Loucy (cell line): ENCODE measurements around the gene ZDBF2.

Experiments used
- EZH2phosphoT487 ChIP-seq: fragments of 200-600 bp; IDR thresholded peaks from 2 replicates; pipeline ENCODE4 v1.6.1; 2018; ENCODE audit warnings: antibody characterized with exemption, mild to moderate bottlenecking, moderate library complexity, borderline replicate concordance
- TF ChIP-seq, protein P1 (sequence below): fragments of 200-600 bp; sonication (generic); conservative IDR thresholded peaks from 2 replicates; pipeline ENCODE4 v1.5.1; 2014; ENCODE audit warnings: mild to moderate bottlenecking, antibody characterized with exemption, low read length

DNA sequence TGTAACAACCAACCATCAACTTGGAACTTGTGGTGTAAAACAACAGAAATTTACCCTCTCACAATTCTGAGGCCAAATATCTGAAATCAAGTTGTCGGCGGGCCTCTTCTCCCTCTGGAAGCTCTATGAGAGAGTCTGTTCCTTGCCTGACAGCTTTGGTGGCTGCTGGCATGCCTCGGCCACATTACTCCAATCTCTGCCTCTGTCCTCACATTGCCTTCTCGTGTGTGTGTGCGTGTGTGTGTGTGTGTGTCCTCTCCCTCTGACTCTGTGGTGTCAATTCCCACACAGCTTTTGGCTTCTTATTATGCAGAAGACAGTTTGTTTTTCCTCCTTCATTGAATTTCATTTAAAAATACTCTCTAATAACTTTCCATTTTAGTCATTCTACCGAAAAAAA is 50.4 kb downstream of the ZDBF2 start:
- TF ChIP-seq, protein P1, sequence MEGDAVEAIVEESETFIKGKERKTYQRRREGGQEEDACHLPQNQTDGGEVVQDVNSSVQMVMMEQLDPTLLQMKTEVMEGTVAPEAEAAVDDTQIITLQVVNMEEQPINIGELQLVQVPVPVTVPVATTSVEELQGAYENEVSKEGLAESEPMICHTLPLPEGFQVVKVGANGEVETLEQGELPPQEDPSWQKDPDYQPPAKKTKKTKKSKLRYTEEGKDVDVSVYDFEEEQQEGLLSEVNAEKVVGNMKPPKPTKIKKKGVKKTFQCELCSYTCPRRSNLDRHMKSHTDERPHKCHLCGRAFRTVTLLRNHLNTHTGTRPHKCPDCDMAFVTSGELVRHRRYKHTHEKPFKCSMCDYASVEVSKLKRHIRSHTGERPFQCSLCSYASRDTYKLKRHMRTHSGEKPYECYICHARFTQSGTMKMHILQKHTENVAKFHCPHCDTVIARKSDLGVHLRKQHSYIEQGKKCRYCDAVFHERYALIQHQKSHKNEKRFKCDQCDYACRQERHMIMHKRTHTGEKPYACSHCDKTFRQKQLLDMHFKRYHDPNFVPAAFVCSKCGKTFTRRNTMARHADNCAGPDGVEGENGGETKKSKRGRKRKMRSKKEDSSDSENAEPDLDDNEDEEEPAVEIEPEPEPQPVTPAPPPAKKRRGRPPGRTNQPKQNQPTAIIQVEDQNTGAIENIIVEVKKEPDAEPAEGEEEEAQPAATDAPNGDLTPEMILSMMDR = no peak
- no peak for TF ChIP-seq EZH2phosphoT487
